Activated T-helper 1 cell treated with anti-CD3 and anti-CD28 coated beads, Interleukin-2, amount 50 U/mL, for 16 hours (primary cell): ENCODE data around the gene MEGF8.

Source experiments
- DNase-seq, 2 donors: peaks; one replicate each; pipeline ENCODE4 v3.0.0-alpha.2; 2020; ENCODE audit warnings: low read depth in 1 of 2, low spot score in 1 of 2

Gene MEGF8

GRCh38 chr19:42306646-42307045, 18.8 kb upstream of the MEGF8 start:
- DNase-seq, result no peak

GRCh38 chr19:42309686-42310085, 15.7 kb upstream of the MEGF8 start:
- DNase-seq, result no peak

- no peak for DNase-seq
Measured at GRCh38 chr19:42311657-42312056, 13.8 kb upstream of the MEGF8 start.

GRCh38 chr19:42312370-42312769, 13.1 kb upstream of the MEGF8 start:
- DNase-seq, result no peak

GRCh38 chr19:42313096-42313839, 12.2 kb upstream of the MEGF8 start, which contains the start of gene TMEM145:
Gene TMEM145, plus strand, starts transcription at chr19:42313309. Its CDS starts 68 bp downstream, at chr19:42313377.
- DNase-seq, result no peak

GRCh38 chr19:42313840-42314755, 11.3 kb upstream of the MEGF8 start:
- no peak for DNase-seq

- no peak for DNase-seq
Measured at GRCh38 chr19:42315024-42315423, 10.4 kb upstream of the MEGF8 start.

GRCh38 chr19:42316223-42317211, 8.9 kb upstream of the MEGF8 start:
- no peak for DNase-seq

GRCh38 chr19:42317535-42317934, 7.9 kb upstream of the MEGF8 start:
- no peak for DNase-seq

GRCh38 chr19:42322305-42322704, 3.1 kb upstream of the MEGF8 start:
- DNase-seq, result no peak

- no peak for DNase-seq
Measured at GRCh38 chr19:42323473-42323851, 2.0 kb upstream of the MEGF8 start.

- no peak for DNase-seq
Measured at GRCh38 chr19:42323852-42324654, 1.4 kb upstream of the MEGF8 start.

GRCh38 chr19:42324655-42325307, 654 bp upstream of the MEGF8 start:
- no peak for DNase-seq

GRCh38 chr19:42325896-42326771, 699 bp downstream of the MEGF8 start:
- DNase-seq, result no peak

GRCh38 chr19:42326969-42327368, 1.5 kb downstream of the MEGF8 start:
- DNase-seq, result no peak

- no peak for DNase-seq
Measured at GRCh38 chr19:42327381-42327780, 1.9 kb downstream of the MEGF8 start.

- no peak for DNase-seq
Measured at GRCh38 chr19:42328106-42328505, 2.7 kb downstream of the MEGF8 start.

- no peak for DNase-seq
Measured at GRCh38 chr19:42328854-42329253, 3.4 kb downstream of the MEGF8 start.

- DNase-seq, result no peak
Measured at GRCh38 chr19:42330241-42330711, 4.8 kb downstream of the MEGF8 start.
